IMR-90 (cell line): ENCODE data around the gene CCDC117. TPM values are rescaled to one million over a fixed set of nuclear protein-coding genes. Genes with fewer than 3 reads are reported as not detected.
A peak's percentile ranks its signal among the peaks of the same experiment; 100 is the strongest.

Source experiments
- ATAC-seq: fragments of 200-7000 bp; cut with Tn5 transposase; 2 replicates; pipeline ENCODE4 v1.9.1; 2020; ENCODE audit warnings: low read depth, mild to moderate bottlenecking, moderate library complexity
- BruUV-seq: library from RNA; stranded (reverse); fragments of 400-500 nt; replicated peaks from 2 replicates; lab custom pipeline; 2021; lab: Mats Ljungman, UMichigan
- CTCF ChIA-PET: fragments of 300-600 bp; formaldehyde crosslinking; extraction: SDS; loops from one replicate; lab custom pipeline; 2021; ENCODE audit warnings: antibody characterized with exemption; lab: Yijun Ruan, JAX
- POLR2A ChIA-PET: fragments of 300-600 bp; sonication (Branson Sonifier 250); formaldehyde crosslinking; loops from one replicate; lab custom pipeline; 2022; ENCODE audit warnings: antibody characterized with exemption; ENCODE audit not compliant: unreplicated experiment; lab: Charles Lee
- DNase-seq: peaks from one replicate; pipeline ENCODE4 v3.0.0; 2013
- H2AFZ ChIP-seq: replicated peaks from 2 replicates; pipeline ENCODE3; 2013; ENCODE audit warnings: low read length, mild to moderate bottlenecking; ENCODE audit not compliant: poor library complexity
- H2AK5ac ChIP-seq: 2 replicates; pipeline ENCODE4 v1.6.1; 2013; ENCODE audit warnings: low read depth, low read length, inconsistent platforms
- H2AK9ac ChIP-seq: replicated peaks from 2 replicates; pipeline ENCODE3; 2013; ENCODE audit warnings: mild to moderate bottlenecking, low read depth, low read length, moderate library complexity; ENCODE audit not compliant: poor library complexity
- H2BK120ac ChIP-seq: 2 replicates; pipeline ENCODE4 v1.6.1; 2013; ENCODE audit warnings: low read depth, low read length, inconsistent platforms
- H2BK15ac ChIP-seq: 3 replicates; pipeline ENCODE4 v1.6.1; 2013; ENCODE audit warnings: low read depth, low read length, inconsistent platforms
- H2BK20ac ChIP-seq: 2 replicates; pipeline ENCODE4 v1.6.1; 2013; ENCODE audit warnings: low read depth, mild to moderate bottlenecking, inconsistent platforms, low read length, moderate library complexity
- H2BK5ac ChIP-seq: 2 replicates; pipeline ENCODE4 v1.6.1; 2013; ENCODE audit warnings: mild to moderate bottlenecking, low read depth, low read length, inconsistent platforms; ENCODE audit not compliant: poor library complexity, severe bottlenecking
- H3K14ac ChIP-seq: replicated peaks from 2 replicates; pipeline ENCODE4 v1.6.1; 2013; ENCODE audit warnings: low read depth, low read length, inconsistent platforms
- H3K18ac ChIP-seq: 2 replicates; pipeline ENCODE4 v1.6.1; 2013; ENCODE audit warnings: low read depth, low read length, control low read depth
- H3K23ac ChIP-seq: 2 replicates; pipeline ENCODE4 v1.6.1; 2013; ENCODE audit warnings: low read depth, low read length, inconsistent platforms
- H3K27ac ChIP-seq: 2 replicates; pipeline ENCODE4 v1.5.1; 2013; ENCODE audit warnings: mild to moderate bottlenecking, control low read depth, low read length; ENCODE audit not compliant: insufficient read depth
- H3K27me3 ChIP-seq: 2 replicates; pipeline ENCODE4 v1.6.1; 2013; ENCODE audit warnings: low read length; ENCODE audit not compliant: control insufficient read depth, insufficient read depth
- H3K36me3 ChIP-seq: 2 replicates; pipeline ENCODE4 v1.6.1; 2013; ENCODE audit warnings: low read length, mixed read lengths; ENCODE audit not compliant: control insufficient read depth, insufficient read depth
- H3K4ac ChIP-seq: 2 replicates; pipeline ENCODE4 v1.6.1; 2013; ENCODE audit warnings: low read depth, low read length, inconsistent platforms
- H3K4me1 ChIP-seq: 2 replicates; pipeline ENCODE4 v1.6.1; 2013; ENCODE audit warnings: low read length, mixed read lengths; ENCODE audit not compliant: control insufficient read depth, insufficient read depth
- H3K4me2 ChIP-seq: 2 replicates; pipeline ENCODE4 v1.6.1; 2013; ENCODE audit warnings: low read depth, mild to moderate bottlenecking, control low read depth, low read length, moderate library complexity
- H3K4me3 ChIP-seq: 2 replicates; pipeline ENCODE4 v1.5.1; 2013; ENCODE audit warnings: low read depth, mild to moderate bottlenecking, control low read depth, low read length, moderate library complexity; ENCODE audit not compliant: insufficient read depth
- H3K56ac ChIP-seq: 2 replicates; pipeline ENCODE4 v1.6.1; 2013; ENCODE audit warnings: low read length, inconsistent platforms; ENCODE audit not compliant: insufficient read depth; ENCODE audit errors: extremely low read depth
- H3K79me1 ChIP-seq, 2 experiments: 2 replicates each; pipeline ENCODE4 v1.6.1; 2013; ENCODE audit warnings: low read length in 2 of 2, inconsistent platforms in 1 of 2, low read depth in 1 of 2
- H3K9ac ChIP-seq: 2 replicates; pipeline ENCODE4 v1.6.1; 2013; ENCODE audit warnings: low read depth, low read length, control low read depth
- H3K9me1 ChIP-seq: 2 replicates; pipeline ENCODE4 v1.6.1; 2013; ENCODE audit warnings: low read length, inconsistent platforms; ENCODE audit not compliant: insufficient read depth
- H3K9me3 ChIP-seq: 2 replicates; pipeline ENCODE4 v1.6.1; 2013; ENCODE audit warnings: low read length; ENCODE audit not compliant: control insufficient read depth, insufficient read depth
- H4K20me1 ChIP-seq: 2 replicates; pipeline ENCODE4 v1.6.1; 2013; ENCODE audit warnings: low read length, inconsistent platforms; ENCODE audit not compliant: insufficient read depth
- H4K5ac ChIP-seq: 2 replicates; pipeline ENCODE4 v1.6.1; 2013; ENCODE audit warnings: mild to moderate bottlenecking, low read depth, low read length, control low read depth
- H4K8ac ChIP-seq, 2 experiments: 2 replicates each; pipeline ENCODE4 v1.6.1; 2013; ENCODE audit warnings: low read depth in 2 of 2, low read length in 2 of 2, control low read depth in 1 of 2, inconsistent platforms in 1 of 2
- H4K91ac ChIP-seq: 2 replicates; pipeline ENCODE4 v1.6.1; 2013; ENCODE audit warnings: low read depth, low read length, inconsistent platforms; ENCODE audit not compliant: insufficient read depth
- FOS ChIP-seq: fragments of 150-350 bp; IDR thresholded peaks from 2 replicates; pipeline ENCODE4 v1.6.1; 2016; ENCODE audit warnings: low read depth, low read length
- MAFK ChIP-seq: IDR thresholded peaks from 2 replicates; pipeline ENCODE4 v1.6.1; 2012; ENCODE audit warnings: low read depth, low read length, improper control_type of control experiment
- MAZ ChIP-seq: IDR thresholded peaks from 2 replicates; pipeline ENCODE4 v1.6.1; 2012; ENCODE audit warnings: low read depth, mild to moderate bottlenecking, low read length, improper control_type of control experiment, moderate library complexity, borderline replicate concordance
- MXI1 ChIP-seq: IDR thresholded peaks from 2 replicates; pipeline ENCODE4 v1.6.1; 2012; ENCODE audit warnings: low read depth, mild to moderate bottlenecking, low read length, moderate library complexity, borderline replicate concordance
- POLR2A ChIP-seq: IDR thresholded peaks from 2 replicates; pipeline ENCODE4 v1.6.1; 2012; ENCODE audit warnings: mild to moderate bottlenecking, low read depth, low read length
- RCOR1 ChIP-seq: IDR thresholded peaks from 2 replicates; pipeline ENCODE4 v1.6.1; 2012; ENCODE audit warnings: mild to moderate bottlenecking, low read length, improper control_type of control experiment; ENCODE audit not compliant: insufficient replicate concordance
- SMC3 ChIP-seq: fragments of 150-350 bp; IDR thresholded peaks from 2 replicates; pipeline ENCODE4 v1.6.1; 2016; ENCODE audit warnings: low read depth, mild to moderate bottlenecking, antibody characterized with exemption, low read length, moderate library complexity
- WGBS, 2 experiments: methylation state at CpG; one replicate each; pipeline versions ENCODE4 v1.1.5 to v1.1.7; 2013; ENCODE audit warnings: missing lambda C conversion rate in 2 of 2; ENCODE audit not compliant: insufficient read length in 1 of 2; ENCODE audit errors: extremely low coverage in 2 of 2; 5-methylcytosine and 5-hydroxymethylcytosine counted together
- dilution Hi-C: fragments of 300-500 bp; cut with HindIII; formaldehyde crosslinking; loops from one replicate; pipeline ENCODE4 v1.14.3; 2018; ENCODE audit warnings: low sequenced_read_pairs; ENCODE audit not compliant: unreplicated experiment
- in situ Hi-C: fragments of 300-500 bp; cut with MboI; formaldehyde crosslinking; loops from 3 replicates; pipeline ENCODE4 v1.14.3; 2019; ENCODE audit warnings: low sequenced_read_pairs, inconsistent platforms, mixed read lengths
- intact Hi-C: fragments of 100-400 bp; cut with micrococcal nuclease; formaldehyde crosslinking; loops from 2 replicates; pipeline ENCODE4 v1.10.0; 2022
- polyA plus RNA-seq, 3 experiments: library from polyadenylated mRNA; depleted of rRNA; stranded (reverse); fragments of >200 nt; gene quantifications; 2 replicates each; pipeline ENCODE4 v1.2.3, GENCODE V29; 2012; ENCODE audit warnings: low replicate concordance in 1 of 3
- total RNA-seq: library from RNA; depleted of rRNA; stranded (reverse); fragments of >200 nt; gene quantifications from 2 replicates; pipeline ENCODE4 v1.2.3, GENCODE V29; 2012
- TF ChIP-seq, protein P1 (sequence below): fragments of 150-350 bp; IDR thresholded peaks from 2 replicates; pipeline ENCODE4 v1.6.1; 2017; ENCODE audit warnings: mild to moderate bottlenecking, antibody characterized with exemption, low read length, low read depth
- TF ChIP-seq, protein P2 (sequence below): conservative IDR thresholded peaks from 2 replicates; pipeline ENCODE4 v1.5.1; 2012; ENCODE audit warnings: mild to moderate bottlenecking, low read depth, low read length, improper control_type of control experiment

CCDC117 gene
- total and polyA plus RNA-seq, 2 of the 4 experiments (the other 2 are of a cell fraction), result 5.9 to 7.0 TPM

DNA sequence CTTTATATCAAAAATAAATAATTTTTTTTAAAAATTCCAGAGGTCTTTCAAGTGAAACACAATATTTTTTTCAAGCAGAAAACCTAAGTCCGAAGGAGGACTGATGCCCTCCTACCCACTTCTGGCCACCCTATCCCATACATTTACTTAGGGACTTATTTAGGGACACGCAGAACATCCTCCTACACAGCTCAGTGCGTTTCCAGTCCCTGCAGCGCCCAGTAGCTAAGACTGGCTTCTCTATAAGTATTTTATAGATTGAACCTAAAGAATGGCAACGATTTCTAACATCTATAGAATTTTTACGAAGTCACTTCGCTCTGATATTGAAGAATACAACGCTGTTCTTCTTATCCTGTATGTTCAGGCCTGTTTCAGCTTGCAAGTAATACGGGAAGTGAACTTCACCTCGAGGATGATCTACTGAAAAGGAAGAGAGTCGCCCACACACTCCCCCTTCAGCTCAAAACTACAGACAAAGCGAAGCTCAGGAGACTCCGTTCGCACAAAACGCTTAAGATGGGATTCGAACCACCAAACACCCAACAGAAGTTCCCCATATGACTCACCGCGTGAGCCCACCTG, 31.2 kb upstream of the CCDC117 start (continued):
- no peak for TF ChIP-seq SMC3

DNA sequence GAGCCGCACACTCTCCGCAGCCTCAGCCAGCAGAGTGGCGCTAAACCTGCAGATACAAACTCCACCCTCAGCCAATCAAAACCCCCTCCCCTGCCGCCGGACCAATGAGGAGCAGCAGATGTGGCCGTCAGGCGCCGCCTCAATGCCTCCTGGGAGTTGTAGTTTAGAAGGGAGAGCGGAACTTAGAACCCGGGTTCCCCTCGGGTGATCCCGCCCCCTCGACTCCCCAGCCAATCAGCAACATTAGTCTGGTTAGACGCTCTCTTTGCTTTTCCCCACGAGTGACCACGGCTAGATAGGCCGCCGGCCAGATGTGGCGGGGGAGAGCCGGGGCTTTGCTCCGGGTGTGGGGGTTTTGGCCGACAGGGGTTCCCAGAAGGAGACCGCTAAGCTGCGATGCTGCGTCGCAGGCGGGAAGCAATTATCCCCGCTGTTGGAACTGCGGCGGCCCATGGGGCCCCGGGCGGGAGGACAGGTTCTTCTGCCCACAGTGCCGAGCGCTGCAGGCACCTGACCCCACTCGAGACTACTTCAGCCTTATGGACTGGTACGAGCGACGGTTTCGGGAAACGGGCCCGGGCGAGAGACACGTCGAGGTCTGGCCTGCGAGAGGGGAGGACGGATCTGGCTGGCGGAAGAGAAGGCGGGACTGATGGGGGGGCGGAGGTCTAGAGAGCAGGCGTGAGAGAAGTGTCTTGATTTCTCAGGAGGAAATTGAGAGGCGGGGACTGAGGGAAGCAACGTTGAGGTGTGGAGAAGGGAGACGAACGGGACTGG, 30.5 kb upstream of the CCDC117 start, which contains the start of the genes CHEK2 and HSCB:
CHEK2 (minus strand) TSS at position 36 of the 777 bp plus-strand sequence. CDS start 7,099 bp downstream, outside the sequence.
HSCB (plus strand) TSS at position 255 of the 777 bp plus-strand sequence; CDS start at position 312, 57 bp downstream.
- POLR2A ChIA-PET, result no interaction called here
- peak; percentile 99 for DNase-seq
- ATAC-seq, result peak; percentile 94
- peak within 1 kb of the TSS; percentile 88 for H3K4me2 ChIP-seq
- H4K91ac ChIP-seq, result peak within 1 kb of the TSS; percentile 49
- TF ChIP-seq MAZ (peak; percentile 6; the same call in 1 of the 2 replicates), MAFK (no peak), FOS (peak; percentile 76), MXI1 (peak; percentile 35; the same call in 1 of the 2 replicates), RCOR1 (no peak), POLR2A (peak; percentile 81)
- TF ChIP-seq, protein P1, sequence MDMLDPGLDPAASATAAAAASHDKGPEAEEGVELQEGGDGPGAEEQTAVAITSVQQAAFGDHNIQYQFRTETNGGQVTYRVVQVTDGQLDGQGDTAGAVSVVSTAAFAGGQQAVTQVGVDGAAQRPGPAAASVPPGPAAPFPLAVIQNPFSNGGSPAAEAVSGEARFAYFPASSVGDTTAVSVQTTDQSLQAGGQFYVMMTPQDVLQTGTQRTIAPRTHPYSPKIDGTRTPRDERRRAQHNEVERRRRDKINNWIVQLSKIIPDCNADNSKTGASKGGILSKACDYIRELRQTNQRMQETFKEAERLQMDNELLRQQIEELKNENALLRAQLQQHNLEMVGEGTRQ, result peak; percentile 81
- TF ChIP-seq, protein P2, sequence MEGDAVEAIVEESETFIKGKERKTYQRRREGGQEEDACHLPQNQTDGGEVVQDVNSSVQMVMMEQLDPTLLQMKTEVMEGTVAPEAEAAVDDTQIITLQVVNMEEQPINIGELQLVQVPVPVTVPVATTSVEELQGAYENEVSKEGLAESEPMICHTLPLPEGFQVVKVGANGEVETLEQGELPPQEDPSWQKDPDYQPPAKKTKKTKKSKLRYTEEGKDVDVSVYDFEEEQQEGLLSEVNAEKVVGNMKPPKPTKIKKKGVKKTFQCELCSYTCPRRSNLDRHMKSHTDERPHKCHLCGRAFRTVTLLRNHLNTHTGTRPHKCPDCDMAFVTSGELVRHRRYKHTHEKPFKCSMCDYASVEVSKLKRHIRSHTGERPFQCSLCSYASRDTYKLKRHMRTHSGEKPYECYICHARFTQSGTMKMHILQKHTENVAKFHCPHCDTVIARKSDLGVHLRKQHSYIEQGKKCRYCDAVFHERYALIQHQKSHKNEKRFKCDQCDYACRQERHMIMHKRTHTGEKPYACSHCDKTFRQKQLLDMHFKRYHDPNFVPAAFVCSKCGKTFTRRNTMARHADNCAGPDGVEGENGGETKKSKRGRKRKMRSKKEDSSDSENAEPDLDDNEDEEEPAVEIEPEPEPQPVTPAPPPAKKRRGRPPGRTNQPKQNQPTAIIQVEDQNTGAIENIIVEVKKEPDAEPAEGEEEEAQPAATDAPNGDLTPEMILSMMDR, result no peak
- WGBS, 2 experiments, result 1% methylated on average over 27 of the region's 54 CpGs; no CpG with 5 or more reads in 1 of the 2 experiments
- H4K5ac ChIP-seq, result peak within 1 kb of the TSS; percentile 29
- H2BK20ac ChIP-seq, result no peak within 1 kb of the TSS; the same call in 1 of the 2 replicates
- CTCF ChIA-PET, result interaction anchor here (1.2 kb wide), 1 partner anchor 9 kb away, joined by 5 read pairs; no protein-coding TSS in a partner anchor
- peak within 1 kb of the TSS; percentile 35 for H2BK120ac ChIP-seq
- H3K9ac ChIP-seq, result peak within 1 kb of the TSS; percentile 93
- peaks cover 24 to 39% of the 10 kb centered on the region in 2 experiments for H3K79me1 ChIP-seq
- peak within 1 kb of the TSS; percentile 77 for H3K56ac ChIP-seq
- H2BK5ac ChIP-seq, result peak within 1 kb of the TSS; percentile 95
- H3K9me1 ChIP-seq, result peaks cover 6% of the 10 kb centered on the region
- peak within 1 kb of the TSS; percentile 82 for H2AK9ac ChIP-seq
- H3K36me3 ChIP-seq, result peaks cover 9% of the 10 kb centered on the region
- H3K4me1 ChIP-seq, result peaks cover 2% of the 10 kb centered on the region; the same call in 1 of the 2 replicates
- no peaks in the 10 kb centered on the region for H3K27me3 ChIP-seq
- H3K23ac ChIP-seq, result peak within 1 kb of the TSS; percentile 84
- intact Hi-C loops (loop anchor here (1.0 kb wide), 1 partner anchor 30 kb away; no protein-coding TSS in a partner anchor), dilution Hi-C loops (no loop called here), in situ Hi-C loops (no loop called here)
- BruUV-seq, result no TSS peak
- peak within 1 kb of the TSS; percentile 87 for H3K4ac ChIP-seq
- H3K14ac ChIP-seq, result peak within 1 kb of the TSS; percentile 83
- H2BK15ac ChIP-seq, result peak within 1 kb of the TSS; percentile 17; the same call in 1 of the 3 replicates
- H2AK5ac ChIP-seq, result peak within 1 kb of the TSS; percentile 84
- peak within 1 kb of the TSS; percentile 97 for H3K27ac ChIP-seq
- peak within 1 kb of the TSS; percentile 73 for H3K4me3 ChIP-seq
- no peaks in the 10 kb centered on the region for H4K20me1 ChIP-seq
- peak within 1 kb of the TSS; percentile 93 for H2AFZ ChIP-seq
- H3K18ac ChIP-seq, result peak within 1 kb of the TSS; percentile 62
- peak within 1 kb of the TSS; percentile 65 to 88 for H4K8ac ChIP-seq
- H3K9me3 ChIP-seq, result no peaks in the 10 kb centered on the region
